B cell (primary cell): Measurements from ENCODE around the gene LBR. TPM values are rescaled to one million over a fixed set of nuclear protein-coding genes. Genes with fewer than 3 reads are reported as not detected.

ENCODE experiments used
- ATAC-seq: fragments of 200-7000 bp; cut with Tn5 transposase; one replicate; pipeline ENCODE4 v1.10.0; 2021; ENCODE audit warnings: low read depth, mild to moderate bottlenecking, moderate number of reproducible peaks, moderate library complexity
- CTCF ChIA-PET: fragments of 350-600 bp; sonication (Branson Sonifier 250); formaldehyde crosslinking; loops from one replicate; lab custom pipeline; 2021; ENCODE audit warnings: antibody characterized with exemption, inconsistent platforms; lab: Charles Lee
- POLR2A ChIA-PET: fragments of 350-600 bp; sonication (Branson Sonifier 250); formaldehyde crosslinking; loops from one replicate; lab custom pipeline; 2021; ENCODE audit warnings: antibody characterized with exemption; lab: Charles Lee
- DNase-seq: peaks from one replicate; pipeline ENCODE4 v3.0.0; 2013
- H2AFZ ChIP-seq: 2 replicates; pipeline ENCODE4 v1.6.1; 2012; ENCODE audit warnings: mild to moderate bottlenecking, low read depth, low read length; ENCODE audit not compliant: insufficient read depth, poor library complexity, severe bottlenecking
- H3K27ac ChIP-seq, 2 donors: 1 replicate in 1 of 2; 2 replicates in 1 of 2; pipeline ENCODE4 v1.5.1; 2012 to 2013; ENCODE audit warnings: low read length in 2 of 2, mild to moderate bottlenecking in 2 of 2, moderate library complexity in 1 of 2
- H3K27me3 ChIP-seq, 4 experiments: fragments of 200-600 bp in 1 of 4; sonication (generic) in 1 of 4; replicated peaks in 1 of 4; 1 replicate in 2 of 4; 2 replicates in 2 of 4; pipeline versions ENCODE4 v1.6.1 to v1.7.0; 2013 to 2016; ENCODE audit warnings: low read length in 3 of 4, mild to moderate bottlenecking in 2 of 4, mixed read lengths in 1 of 4, moderate library complexity in 1 of 4; ENCODE audit not compliant: insufficient read depth in 4 of 4, control insufficient read depth in 3 of 4; ENCODE audit errors: control extremely low read depth in 1 of 4
- H3K36me3 ChIP-seq, 2 experiments: replicated peaks in 1 of 2; 1 replicate in 1 of 2; 2 replicates in 1 of 2; pipeline versions ENCODE4 v1.6.1 to v1.7.1; 2013; ENCODE audit warnings: low read length in 1 of 2; ENCODE audit not compliant: insufficient read depth in 2 of 2, control insufficient read depth in 1 of 2; ENCODE audit errors: control extremely low read depth in 1 of 2, extremely low read depth in 1 of 2
- H3K4me1 ChIP-seq, 2 donors: fragments of 200-600 bp in 1 of 2; sonication (generic) in 1 of 2; 1 replicate in 1 of 2; 2 replicates in 1 of 2; pipeline versions ENCODE4 v1.5.1 to v1.6.1; 2013 to 2017; ENCODE audit warnings: low read length in 2 of 2; ENCODE audit not compliant: control insufficient read depth in 2 of 2, insufficient read depth in 2 of 2
- H3K4me2 ChIP-seq: replicated peaks from 2 replicates; pipeline ENCODE3; 2012; ENCODE audit warnings: mild to moderate bottlenecking, low read depth, low read length; ENCODE audit not compliant: poor library complexity, severe bottlenecking
- H3K4me3 ChIP-seq, 5 experiments: fragments of 200-600 bp in 1 of 5; sonication (generic) in 1 of 5; 1 replicate in 3 of 5; 2 replicates in 2 of 5; pipeline versions ENCODE4 v1.5.1 to v1.7.0; 2011 to 2016; ENCODE audit warnings: low read length in 4 of 5, mild to moderate bottlenecking in 4 of 5, low read depth in 2 of 5, control low read depth in 1 of 5, moderate library complexity in 1 of 5; ENCODE audit not compliant: insufficient read depth in 1 of 5; ENCODE audit errors: control extremely low read depth in 1 of 5, extremely low read depth in 1 of 5
- H3K79me2 ChIP-seq: fragments of 200-600 bp; sonication (generic); one replicate; pipeline ENCODE4 v1.6.0; 2016; ENCODE audit warnings: low read length; ENCODE audit not compliant: control insufficient read depth, insufficient read depth
- H3K9ac ChIP-seq: fragments of 200-600 bp; sonication (generic); 2 replicates; pipeline ENCODE4 v1.6.1; 2017; ENCODE audit warnings: mild to moderate bottlenecking, low read length, moderate library complexity
- H3K9me3 ChIP-seq, 3 donors: one replicate each; pipeline versions ENCODE4 v1.6.1 to v1.7.1; 2013; ENCODE audit warnings: low read length in 2 of 3; ENCODE audit not compliant: control insufficient read depth in 2 of 3, insufficient read depth in 1 of 3; ENCODE audit errors: control extremely low read depth in 1 of 3
- H4K20me1 ChIP-seq: 2 replicates; pipeline ENCODE4 v1.6.0; 2012; ENCODE audit warnings: mild to moderate bottlenecking, low read length; ENCODE audit not compliant: insufficient read depth, control insufficient read depth, poor library complexity, severe bottlenecking
- H3K27ac Mint-ChIP-seq: one replicate; pipeline ENCODE4 v1.8.0; 2021; ENCODE audit warnings: mixed read lengths
- H3K27me3 Mint-ChIP-seq: one replicate; pipeline ENCODE4 v1.8.0; 2021; ENCODE audit warnings: mixed read lengths
- H3K4me1 Mint-ChIP-seq: one replicate; pipeline ENCODE4 v1.8.0; 2021; ENCODE audit warnings: mixed read lengths
- H3K4me3 Mint-ChIP-seq: one replicate; pipeline ENCODE4 v1.8.0; 2021; ENCODE audit warnings: mixed read lengths
- H3K9me3 Mint-ChIP-seq: one replicate; pipeline ENCODE4 v1.8.0; 2022; ENCODE audit warnings: mixed read lengths; ENCODE audit not compliant: insufficient read depth
- EZH2 ChIP-seq: IDR thresholded peaks from 2 replicates; pipeline ENCODE4 v1.6.1; 2012; ENCODE audit warnings: borderline replicate concordance, low read depth, mild to moderate bottlenecking, moderate library complexity, low read length; ENCODE audit not compliant: insufficient read depth, poor library complexity, severe bottlenecking
- WGBS: methylation state at CpG from one replicate; pipeline ENCODE4 v1.1.5; 2013; ENCODE audit warnings: missing lambda C conversion rate; ENCODE audit not compliant: insufficient coverage; 5-methylcytosine and 5-hydroxymethylcytosine counted together
- intact Hi-C: fragments of 100-400 bp; cut with micrococcal nuclease; formaldehyde crosslinking; loops from one replicate; pipeline ENCODE4 v1.10.0; 2022
- polyA plus RNA-seq: library from polyadenylated mRNA; depleted of rRNA; stranded (reverse); fragments of >200 nt; gene quantifications from 2 replicates; pipeline ENCODE4 v1.2.3, GENCODE V29; 2012
- total RNA-seq, 2 donors: library from RNA; stranded (reverse); fragments of 120-200 nt in 1 of 2; gene quantifications; 1 replicate in 1 of 2; 2 replicates in 1 of 2; pipeline versions ENCODE4 v1.2.3 to v1.2.4, GENCODE V29; 2013 to 2022
- TF ChIP-seq, protein P1 (sequence below): fragments of 200-600 bp; IDR thresholded peaks from one replicate; pipeline ENCODE4 v1.8.0; 2022; ENCODE audit warnings: antibody characterized with exemption, mild to moderate bottlenecking

Gene LBR
- total and polyA plus RNA-seq, 2 donors (not counting 1 experiment from before 2014, with no cell fraction given) = 19.3 to 167 TPM

DNA sequence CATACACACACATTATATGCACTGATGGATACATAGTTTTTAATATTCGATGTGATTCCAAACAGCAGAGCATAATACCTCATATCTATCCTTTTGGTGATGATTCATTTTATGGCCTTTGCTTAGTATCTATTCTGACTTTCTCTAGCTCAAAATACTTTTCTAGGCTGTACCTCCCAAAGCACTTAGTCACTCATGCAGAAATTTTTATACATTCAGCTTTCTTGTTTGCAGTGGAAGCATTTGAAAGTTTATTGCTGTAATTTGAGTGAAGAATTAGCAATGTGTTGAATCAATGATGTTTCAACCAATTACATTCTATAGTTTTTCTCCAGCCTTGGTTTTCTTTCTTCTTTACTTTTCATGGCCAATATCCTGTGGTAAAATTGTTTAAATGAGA is 66.7 kb downstream of the LBR start:
- peaks cover 6% of the 10 kb centered on the region for H3K27me3 Mint-ChIP-seq
- H3K4me3 Mint-ChIP-seq = no peak overlapping the region
- Histone ChIP-seq H3K27ac (no peak overlapping the region), H4K20me1 (no peaks in the 10 kb centered on the region), H3K4me3 (no peak overlapping the region), H3K9me3 (no peaks in the 10 kb centered on the region), H3K4me1 (no peaks in the 10 kb centered on the region), H3K36me3 (no peaks in the 10 kb centered on the region), H3K27me3 (no peaks in the 10 kb centered on the region), H3K79me2 (no peaks in the 10 kb centered on the region), H3K4me2 (no peak overlapping the region), H3K9ac (no peak overlapping the region), H2AFZ (no peak overlapping the region)
- no CpG with 5 or more reads among the region's 1 CpG for WGBS
- intact Hi-C loops = no loop called here
- TF ChIP-seq, protein P1, sequence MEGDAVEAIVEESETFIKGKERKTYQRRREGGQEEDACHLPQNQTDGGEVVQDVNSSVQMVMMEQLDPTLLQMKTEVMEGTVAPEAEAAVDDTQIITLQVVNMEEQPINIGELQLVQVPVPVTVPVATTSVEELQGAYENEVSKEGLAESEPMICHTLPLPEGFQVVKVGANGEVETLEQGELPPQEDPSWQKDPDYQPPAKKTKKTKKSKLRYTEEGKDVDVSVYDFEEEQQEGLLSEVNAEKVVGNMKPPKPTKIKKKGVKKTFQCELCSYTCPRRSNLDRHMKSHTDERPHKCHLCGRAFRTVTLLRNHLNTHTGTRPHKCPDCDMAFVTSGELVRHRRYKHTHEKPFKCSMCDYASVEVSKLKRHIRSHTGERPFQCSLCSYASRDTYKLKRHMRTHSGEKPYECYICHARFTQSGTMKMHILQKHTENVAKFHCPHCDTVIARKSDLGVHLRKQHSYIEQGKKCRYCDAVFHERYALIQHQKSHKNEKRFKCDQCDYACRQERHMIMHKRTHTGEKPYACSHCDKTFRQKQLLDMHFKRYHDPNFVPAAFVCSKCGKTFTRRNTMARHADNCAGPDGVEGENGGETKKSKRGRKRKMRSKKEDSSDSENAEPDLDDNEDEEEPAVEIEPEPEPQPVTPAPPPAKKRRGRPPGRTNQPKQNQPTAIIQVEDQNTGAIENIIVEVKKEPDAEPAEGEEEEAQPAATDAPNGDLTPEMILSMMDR = no peak
- TF ChIP-seq EZH2 = no peak
- POLR2A ChIA-PET = no interaction called here
- H3K27ac Mint-ChIP-seq = no peak overlapping the region
- H3K4me1 Mint-ChIP-seq = peaks cover 12% of the 10 kb centered on the region
- ATAC-seq = no peak
- H3K9me3 Mint-ChIP-seq = no peaks in the 10 kb centered on the region
- CTCF ChIA-PET = no interaction called here
- DNase-seq = no peak

DNA sequence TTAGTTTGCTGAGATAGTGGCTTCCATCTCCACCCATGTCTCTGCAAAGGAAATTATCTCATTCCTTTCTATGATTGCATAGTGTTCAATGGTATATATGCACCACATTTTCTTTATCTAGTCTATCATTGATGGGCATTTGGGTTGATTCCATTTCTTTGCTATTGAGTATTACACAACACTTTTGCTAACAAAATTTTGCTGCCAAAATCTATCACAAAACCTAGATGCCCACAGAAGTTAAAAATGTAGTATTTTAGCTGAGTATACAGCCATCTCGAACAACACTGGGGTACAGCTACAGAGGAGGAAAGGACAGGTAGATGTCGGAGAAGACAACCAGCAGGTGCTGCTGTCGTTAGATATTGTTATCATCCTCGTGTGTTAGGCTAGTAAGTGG is 67.7 kb downstream of the LBR start:
- Histone ChIP-seq H3K9ac (no peak overlapping the region), H3K4me1 (no peaks in the 10 kb centered on the region), H4K20me1 (no peaks in the 10 kb centered on the region), H3K4me2 (no peak overlapping the region), H3K27me3 (no peaks in the 10 kb centered on the region), H3K9me3 (no peaks in the 10 kb centered on the region), H3K4me3 (no peak overlapping the region), H3K27ac (no peak overlapping the region), H3K36me3 (no peaks in the 10 kb centered on the region), H3K79me2 (no peaks in the 10 kb centered on the region), H2AFZ (no peak overlapping the region)
- Mint-ChIP-seq H3K27ac (no peak overlapping the region), H3K4me3 (no peak overlapping the region), H3K9me3 (no peaks in the 10 kb centered on the region), H3K27me3 (peaks cover 9% of the 10 kb centered on the region), H3K4me1 (peaks cover 12% of the 10 kb centered on the region)
- no CpG with 5 or more reads among the region's 4 CpGs for WGBS
- ChIA-PET POLR2A (no interaction called here), CTCF (interaction anchor here (1.0 kb wide), 1 partner anchor 42 kb away, joined by 3 read pairs; no protein-coding TSS in a partner anchor)
- no peak for ATAC-seq
- TF ChIP-seq, protein P1 = no peak
- TF ChIP-seq EZH2 = no peak
- no peak for DNase-seq
- intact Hi-C loops = no loop called here
